ENCODE measurements around the gene NEURL4.

NEURL4 gene

DNA sequence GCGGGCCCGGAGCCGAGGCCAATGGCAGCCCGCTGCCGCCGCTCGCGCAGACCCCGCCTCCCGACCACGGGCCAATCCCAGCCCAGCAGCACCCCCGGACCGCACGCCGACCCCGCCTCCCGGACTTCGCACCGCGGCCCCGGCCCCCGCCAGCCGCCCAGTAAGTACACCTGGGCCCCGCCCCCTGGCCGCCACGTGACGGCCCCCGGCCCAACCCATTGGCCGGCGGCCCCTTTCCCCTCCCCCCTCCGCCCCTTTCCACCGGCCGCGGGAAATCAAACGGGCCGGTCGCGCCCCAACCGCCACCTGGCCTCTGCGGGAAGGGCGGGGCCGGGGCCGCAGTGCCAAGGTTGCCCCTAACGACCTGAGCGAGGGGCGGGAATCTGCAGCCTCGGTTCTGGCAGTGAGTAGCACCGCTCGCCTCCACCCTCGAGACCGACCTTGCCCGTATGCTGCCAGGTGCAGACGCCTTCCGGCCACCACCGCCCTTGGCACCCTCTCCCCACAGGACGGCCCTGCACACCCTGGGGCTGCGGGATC lies 34.5 kb downstream of the NEURL4 start, which contains the start of gene YBX2:
Gene YBX2 (minus strand): TSS at position 26 of the 540 bp plus-strand sequence. CDS start 139 bp downstream, outside the sequence.
- ATAC-seq: peak; percentile 58
- TF ChIP-seq, protein P1, sequence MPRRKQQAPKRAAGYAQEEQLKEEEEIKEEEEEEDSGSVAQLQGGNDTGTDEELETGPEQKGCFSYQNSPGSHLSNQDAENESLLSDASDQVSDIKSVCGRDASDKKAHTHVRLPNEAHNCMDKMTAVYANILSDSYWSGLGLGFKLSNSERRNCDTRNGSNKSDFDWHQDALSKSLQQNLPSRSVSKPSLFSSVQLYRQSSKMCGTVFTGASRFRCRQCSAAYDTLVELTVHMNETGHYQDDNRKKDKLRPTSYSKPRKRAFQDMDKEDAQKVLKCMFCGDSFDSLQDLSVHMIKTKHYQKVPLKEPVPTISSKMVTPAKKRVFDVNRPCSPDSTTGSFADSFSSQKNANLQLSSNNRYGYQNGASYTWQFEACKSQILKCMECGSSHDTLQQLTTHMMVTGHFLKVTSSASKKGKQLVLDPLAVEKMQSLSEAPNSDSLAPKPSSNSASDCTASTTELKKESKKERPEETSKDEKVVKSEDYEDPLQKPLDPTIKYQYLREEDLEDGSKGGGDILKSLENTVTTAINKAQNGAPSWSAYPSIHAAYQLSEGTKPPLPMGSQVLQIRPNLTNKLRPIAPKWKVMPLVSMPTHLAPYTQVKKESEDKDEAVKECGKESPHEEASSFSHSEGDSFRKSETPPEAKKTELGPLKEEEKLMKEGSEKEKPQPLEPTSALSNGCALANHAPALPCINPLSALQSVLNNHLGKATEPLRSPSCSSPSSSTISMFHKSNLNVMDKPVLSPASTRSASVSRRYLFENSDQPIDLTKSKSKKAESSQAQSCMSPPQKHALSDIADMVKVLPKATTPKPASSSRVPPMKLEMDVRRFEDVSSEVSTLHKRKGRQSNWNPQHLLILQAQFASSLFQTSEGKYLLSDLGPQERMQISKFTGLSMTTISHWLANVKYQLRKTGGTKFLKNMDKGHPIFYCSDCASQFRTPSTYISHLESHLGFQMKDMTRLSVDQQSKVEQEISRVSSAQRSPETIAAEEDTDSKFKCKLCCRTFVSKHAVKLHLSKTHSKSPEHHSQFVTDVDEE (CRISPR knock-in tag; IDR thresholded peaks at IDR 0.05): no peak
- TF ChIP-seq ESRRG (CRISPR knock-in tag; IDR thresholded peaks at IDR 0.05) (no peak), RARB (CRISPR knock-in tag; IDR thresholded peaks at IDR 0.05) (no peak), ZC3H10 (CRISPR knock-in tag; IDR thresholded peaks at IDR 0.05) (no peak), ARNTL (CRISPR knock-in tag; IDR thresholded peaks at IDR 0.05; ENCODE audit: borderline replicate concordance, low read depth) (no peak), ISL1 (CRISPR knock-in tag; IDR thresholded peaks at IDR 0.05) (no peak), ZFP30 (CRISPR knock-in tag; IDR thresholded peaks at IDR 0.05) (no peak), OSR1 (CRISPR knock-in tag; IDR thresholded peaks at IDR 0.05) (no peak), BACH2 (CRISPR knock-in tag; IDR thresholded peaks at IDR 0.05; ENCODE audit: borderline replicate concordance) (no peak), TOX (CRISPR knock-in tag; IDR thresholded peaks at IDR 0.05; ENCODE audit: borderline replicate concordance) (no peak), ZNF70 (CRISPR knock-in tag; IDR thresholded peaks at IDR 0.05) (no peak), ZFP3 (CRISPR knock-in tag; IDR thresholded peaks at IDR 0.05) (no peak), ZNF8 (CRISPR knock-in tag; IDR thresholded peaks at IDR 0.05) (no peak)
- TF ChIP-seq, protein P2, sequence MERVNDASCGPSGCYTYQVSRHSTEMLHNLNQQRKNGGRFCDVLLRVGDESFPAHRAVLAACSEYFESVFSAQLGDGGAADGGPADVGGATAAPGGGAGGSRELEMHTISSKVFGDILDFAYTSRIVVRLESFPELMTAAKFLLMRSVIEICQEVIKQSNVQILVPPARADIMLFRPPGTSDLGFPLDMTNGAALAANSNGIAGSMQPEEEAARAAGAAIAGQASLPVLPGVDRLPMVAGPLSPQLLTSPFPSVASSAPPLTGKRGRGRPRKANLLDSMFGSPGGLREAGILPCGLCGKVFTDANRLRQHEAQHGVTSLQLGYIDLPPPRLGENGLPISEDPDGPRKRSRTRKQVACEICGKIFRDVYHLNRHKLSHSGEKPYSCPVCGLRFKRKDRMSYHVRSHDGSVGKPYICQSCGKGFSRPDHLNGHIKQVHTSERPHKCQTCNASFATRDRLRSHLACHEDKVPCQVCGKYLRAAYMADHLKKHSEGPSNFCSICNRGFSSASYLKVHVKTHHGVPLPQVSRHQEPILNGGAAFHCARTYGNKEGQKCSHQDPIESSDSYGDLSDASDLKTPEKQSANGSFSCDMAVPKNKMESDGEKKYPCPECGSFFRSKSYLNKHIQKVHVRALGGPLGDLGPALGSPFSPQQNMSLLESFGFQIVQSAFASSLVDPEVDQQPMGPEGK (CRISPR knock-in tag; IDR thresholded peaks at IDR 0.05; ENCODE audit: borderline replicate concordance): no peak
- TF ChIP-seq, protein P3, sequence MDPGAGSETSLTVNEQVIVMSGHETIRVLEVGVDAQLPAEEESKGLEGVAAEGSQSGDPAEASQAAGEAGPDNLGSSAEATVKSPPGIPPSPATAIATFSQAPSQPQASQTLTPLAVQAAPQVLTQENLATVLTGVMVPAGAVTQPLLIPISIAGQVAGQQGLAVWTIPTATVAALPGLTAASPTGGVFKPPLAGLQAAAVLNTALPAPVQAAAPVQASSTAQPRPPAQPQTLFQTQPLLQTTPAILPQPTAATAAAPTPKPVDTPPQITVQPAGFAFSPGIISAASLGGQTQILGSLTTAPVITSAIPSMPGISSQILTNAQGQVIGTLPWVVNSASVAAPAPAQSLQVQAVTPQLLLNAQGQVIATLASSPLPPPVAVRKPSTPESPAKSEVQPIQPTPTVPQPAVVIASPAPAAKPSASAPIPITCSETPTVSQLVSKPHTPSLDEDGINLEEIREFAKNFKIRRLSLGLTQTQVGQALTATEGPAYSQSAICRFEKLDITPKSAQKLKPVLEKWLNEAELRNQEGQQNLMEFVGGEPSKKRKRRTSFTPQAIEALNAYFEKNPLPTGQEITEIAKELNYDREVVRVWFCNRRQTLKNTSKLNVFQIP (CRISPR knock-in tag; IDR thresholded peaks at IDR 0.05; ENCODE audit: borderline replicate concordance, low read depth): no peak
- TF ChIP-seq, protein P4, sequence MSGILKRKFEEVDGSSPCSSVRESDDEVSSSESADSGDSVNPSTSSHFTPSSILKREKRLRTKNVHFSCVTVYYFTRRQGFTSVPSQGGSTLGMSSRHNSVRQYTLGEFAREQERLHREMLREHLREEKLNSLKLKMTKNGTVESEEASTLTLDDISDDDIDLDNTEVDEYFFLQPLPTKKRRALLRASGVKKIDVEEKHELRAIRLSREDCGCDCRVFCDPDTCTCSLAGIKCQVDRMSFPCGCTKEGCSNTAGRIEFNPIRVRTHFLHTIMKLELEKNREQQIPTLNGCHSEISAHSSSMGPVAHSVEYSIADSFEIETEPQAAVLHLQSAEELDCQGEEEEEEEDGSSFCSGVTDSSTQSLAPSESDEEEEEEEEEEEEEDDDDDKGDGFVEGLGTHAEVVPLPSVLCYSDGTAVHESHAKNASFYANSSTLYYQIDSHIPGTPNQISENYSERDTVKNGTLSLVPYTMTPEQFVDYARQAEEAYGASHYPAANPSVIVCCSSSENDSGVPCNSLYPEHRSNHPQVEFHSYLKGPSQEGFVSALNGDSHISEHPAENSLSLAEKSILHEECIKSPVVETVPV (CRISPR knock-in tag; IDR thresholded peaks at IDR 0.05): no peak

DNA sequence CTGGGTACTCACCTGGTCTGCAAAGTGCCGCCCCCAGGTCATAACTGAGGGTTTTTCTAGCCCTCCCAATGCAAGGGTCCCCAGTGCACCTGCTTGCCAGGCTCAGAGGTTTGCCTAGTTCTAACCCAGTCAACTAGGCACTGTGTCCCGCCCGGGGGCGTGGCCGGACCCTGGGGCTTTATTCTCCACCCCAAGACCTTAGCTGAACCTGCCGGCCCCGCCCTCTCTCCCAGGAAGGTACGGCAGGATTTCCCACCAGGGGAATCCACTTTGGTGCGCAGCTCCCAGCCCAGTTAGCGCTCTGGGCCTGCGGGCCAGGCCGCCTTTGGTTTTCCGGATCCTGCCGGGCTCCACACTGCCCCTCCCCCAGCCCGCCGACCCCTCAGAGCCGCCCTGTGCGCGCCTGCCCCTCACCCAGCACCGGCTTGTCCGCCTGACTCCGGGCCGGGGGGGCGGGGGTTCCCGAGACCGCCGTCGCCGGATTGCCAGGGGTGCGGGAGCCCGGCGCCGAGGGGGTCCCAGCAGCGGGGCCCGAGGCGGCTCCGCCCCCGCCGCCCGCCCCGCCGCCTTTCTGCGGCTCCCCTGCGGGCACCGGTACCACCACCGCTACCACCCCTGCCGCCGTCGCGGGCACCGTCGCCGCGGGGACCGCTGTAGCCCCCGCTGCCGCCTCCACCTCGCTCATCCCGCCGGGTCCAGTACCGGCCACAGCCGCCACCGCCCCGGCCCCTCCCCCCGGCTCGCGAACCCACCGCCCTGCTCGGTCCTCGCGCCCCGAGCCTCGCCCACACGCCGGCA lies 35.1 kb downstream of the NEURL4 start:
- no peak for ATAC-seq
- TF ChIP-seq TCF4 (CRISPR knock-in tag; IDR thresholded peaks at IDR 0.05; ENCODE audit: borderline replicate concordance) (no peak), ZNF8 (CRISPR knock-in tag; IDR thresholded peaks at IDR 0.05) (no peak), ZC3H10 (CRISPR knock-in tag; IDR thresholded peaks at IDR 0.05) (no peak), ESRRG (CRISPR knock-in tag; IDR thresholded peaks at IDR 0.05) (no peak), OSR1 (CRISPR knock-in tag; IDR thresholded peaks at IDR 0.05) (no peak), RARB (CRISPR knock-in tag; IDR thresholded peaks at IDR 0.05) (no peak), ZNF565 (CRISPR knock-in tag; conservative IDR thresholded peaks at IDR 0.05; ENCODE audit: low read depth) (no peak), ZFP3 (CRISPR knock-in tag; IDR thresholded peaks at IDR 0.05) (no peak), GLIS3 (CRISPR knock-in tag; IDR thresholded peaks at IDR 0.05) (no peak), CSDC2 (CRISPR knock-in tag; IDR thresholded peaks at IDR 0.05) (no peak), ZNF70 (CRISPR knock-in tag; IDR thresholded peaks at IDR 0.05) (no peak), BACH2 (CRISPR knock-in tag; IDR thresholded peaks at IDR 0.05; ENCODE audit: borderline replicate concordance) (no peak), ZFP30 (CRISPR knock-in tag; IDR thresholded peaks at IDR 0.05) (no peak), PPARA (CRISPR knock-in tag; IDR thresholded peaks at IDR 0.05; ENCODE audit: borderline replicate concordance) (no peak)
- TF ChIP-seq, protein P4 (CRISPR knock-in tag; IDR thresholded peaks at IDR 0.05): no peak
- TF ChIP-seq, protein P3 (CRISPR knock-in tag; IDR thresholded peaks at IDR 0.05; ENCODE audit: borderline replicate concordance, low read depth): no peak
- TF ChIP-seq, protein P2 (CRISPR knock-in tag; IDR thresholded peaks at IDR 0.05; ENCODE audit: borderline replicate concordance): no peak
- TF ChIP-seq, protein P5, sequence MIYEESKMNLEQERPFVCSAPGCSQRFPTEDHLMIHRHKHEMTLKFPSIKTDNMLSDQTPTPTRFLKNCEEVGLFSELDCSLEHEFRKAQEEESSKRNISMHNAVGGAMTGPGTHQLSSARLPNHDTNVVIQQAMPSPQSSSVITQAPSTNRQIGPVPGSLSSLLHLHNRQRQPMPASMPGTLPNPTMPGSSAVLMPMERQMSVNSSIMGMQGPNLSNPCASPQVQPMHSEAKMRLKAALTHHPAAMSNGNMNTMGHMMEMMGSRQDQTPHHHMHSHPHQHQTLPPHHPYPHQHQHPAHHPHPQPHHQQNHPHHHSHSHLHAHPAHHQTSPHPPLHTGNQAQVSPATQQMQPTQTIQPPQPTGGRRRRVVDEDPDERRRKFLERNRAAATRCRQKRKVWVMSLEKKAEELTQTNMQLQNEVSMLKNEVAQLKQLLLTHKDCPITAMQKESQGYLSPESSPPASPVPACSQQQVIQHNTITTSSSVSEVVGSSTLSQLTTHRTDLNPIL (CRISPR knock-in tag; IDR thresholded peaks at IDR 0.05; ENCODE audit: low read depth): no peak
